ENCODE data around the gene RETREG2.

GRCh38 chr2:219223831-219224610, 45.9 kb downstream of the RETREG2 start:
- TF ChIP-seq, protein P1, sequence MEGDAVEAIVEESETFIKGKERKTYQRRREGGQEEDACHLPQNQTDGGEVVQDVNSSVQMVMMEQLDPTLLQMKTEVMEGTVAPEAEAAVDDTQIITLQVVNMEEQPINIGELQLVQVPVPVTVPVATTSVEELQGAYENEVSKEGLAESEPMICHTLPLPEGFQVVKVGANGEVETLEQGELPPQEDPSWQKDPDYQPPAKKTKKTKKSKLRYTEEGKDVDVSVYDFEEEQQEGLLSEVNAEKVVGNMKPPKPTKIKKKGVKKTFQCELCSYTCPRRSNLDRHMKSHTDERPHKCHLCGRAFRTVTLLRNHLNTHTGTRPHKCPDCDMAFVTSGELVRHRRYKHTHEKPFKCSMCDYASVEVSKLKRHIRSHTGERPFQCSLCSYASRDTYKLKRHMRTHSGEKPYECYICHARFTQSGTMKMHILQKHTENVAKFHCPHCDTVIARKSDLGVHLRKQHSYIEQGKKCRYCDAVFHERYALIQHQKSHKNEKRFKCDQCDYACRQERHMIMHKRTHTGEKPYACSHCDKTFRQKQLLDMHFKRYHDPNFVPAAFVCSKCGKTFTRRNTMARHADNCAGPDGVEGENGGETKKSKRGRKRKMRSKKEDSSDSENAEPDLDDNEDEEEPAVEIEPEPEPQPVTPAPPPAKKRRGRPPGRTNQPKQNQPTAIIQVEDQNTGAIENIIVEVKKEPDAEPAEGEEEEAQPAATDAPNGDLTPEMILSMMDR (IDR thresholded peaks at IDR 0.05): no peak
- TF ChIP-seq POLR2A (IDR thresholded peaks at IDR 0.05): no peak

All from body of pancreas (tissue), 4 donors.